Skin of body (tissue), 2 donors: ENCODE data around the gene OR8G5. TPM values are rescaled to one million over a fixed set of nuclear protein-coding genes. Genes with fewer than 3 reads are reported as not detected.

Experiments used
- DNase-seq: peaks from one replicate; lab custom pipeline; 2025; lab: John Stamatoyannopoulos, UW
- total RNA-seq: library from RNA; depleted of rRNA; stranded (reverse); fragments of >200 nt; gene quantifications from one replicate; pipeline ENCODE4 v1.2.3, GENCODE V29; 2014

Gene OR8G5
- total RNA-seq, 1 donor from 2014 or later = not detected

GRCh38 chr11:124285610-124286344, 29.6 kb downstream of the OR8G5 start:
- no peak for DNase-seq

DNA sequence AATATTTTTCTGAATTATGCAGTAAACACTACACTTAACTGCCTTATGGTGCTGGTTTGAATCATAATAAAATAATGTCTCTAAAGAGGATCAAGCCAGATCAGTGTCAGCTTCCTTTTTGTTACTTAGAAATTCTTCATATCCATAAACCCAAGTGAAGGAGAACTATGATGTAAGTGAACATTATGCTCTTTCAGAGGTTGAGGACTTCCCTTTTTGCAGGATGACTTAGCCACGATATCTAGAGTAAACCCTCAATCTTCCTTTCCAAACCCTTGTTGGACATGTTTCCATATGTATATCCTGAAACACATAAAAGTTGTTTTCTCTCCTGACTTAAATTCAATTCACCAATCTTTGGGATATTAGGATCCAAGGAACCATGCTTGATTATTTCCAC, 38.5 kb downstream of the OR8G5 start:
- DNase-seq = no peak

GRCh38 chr11:124296016-124296415, 39.8 kb downstream of the OR8G5 start:
- DNase-seq = no peak

- no peak for DNase-seq
These were observed 41.7 kb downstream of the OR8G5 start for GRCh38 chr11:124297921-124298320.

GRCh38 chr11:124301548-124301947, 45.4 kb downstream of the OR8G5 start:
- DNase-seq = no peak

- DNase-seq = no peak
These were observed 46.4 kb downstream of the OR8G5 start for GRCh38 chr11:124302347-124303125.

GRCh38 chr11:124307093-124307492, 50.9 kb downstream of the OR8G5 start:
- no peak for DNase-seq

- DNase-seq = no peak
These were observed 54.5 kb downstream of the OR8G5 start for GRCh38 chr11:124310721-124311120.

GRCh38 chr11:124311269-124311668, 55.1 kb downstream of the OR8G5 start:
- DNase-seq = no peak

- DNase-seq = no peak
These were observed 55.5 kb downstream of the OR8G5 start for GRCh38 chr11:124311670-124312069.

GRCh38 chr11:124313131-124313530, 57.0 kb downstream of the OR8G5 start:
- DNase-seq = no peak

DNA sequence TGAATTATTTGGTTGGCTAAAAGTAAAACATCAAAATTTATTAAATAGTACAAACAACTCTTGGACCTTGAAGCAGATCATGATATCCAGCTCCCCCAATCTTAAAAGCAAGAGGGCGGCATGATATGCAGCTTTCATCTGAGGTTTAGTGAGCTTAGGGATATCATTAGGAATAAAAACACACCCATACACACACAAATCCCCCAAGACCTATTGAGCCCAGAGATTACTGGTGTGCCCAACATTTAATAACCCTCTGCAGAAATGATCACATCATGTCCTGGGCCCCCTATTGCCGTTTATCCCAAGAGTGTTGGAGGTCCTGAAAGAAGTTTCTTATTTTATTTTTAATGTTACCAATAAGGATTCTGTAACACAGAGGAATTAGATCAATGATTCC, 57.7 kb downstream of the OR8G5 start, which contains the start of gene OR8D1:
OR8D1 (minus strand) TSS at position 101 of the 400 bp plus-strand sequence. CDS start 3,183 bp downstream, outside the sequence.
- DNase-seq = no peak

DNA sequence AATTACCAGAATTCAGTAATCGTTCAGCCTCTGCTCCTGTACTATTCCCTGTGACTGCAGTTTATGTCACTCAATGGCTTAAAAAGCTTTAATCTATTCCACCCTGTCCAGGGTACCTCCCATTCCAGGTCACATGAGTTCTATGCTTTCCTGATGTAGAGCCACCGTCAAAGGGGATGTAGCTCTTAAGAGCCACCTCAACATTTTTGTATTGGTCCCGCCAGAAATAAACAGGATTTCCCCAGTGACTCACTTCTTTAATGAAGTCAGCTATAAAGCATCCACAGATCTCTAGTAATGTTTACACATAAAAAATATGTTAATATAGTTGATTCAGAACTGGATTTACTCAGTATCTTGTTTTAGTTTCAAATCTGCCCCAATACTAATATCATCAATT, 58.9 kb downstream of the OR8G5 start:
- no peak for DNase-seq

Other genes starting within 250 kb of the OR8G5 start
- not detected for gene OR10G4, start 243.4 kb upstream of the OR8G5 start, total RNA-seq
- gene OR10G9, start 233.4 kb upstream of the OR8G5 start, total RNA-seq = not detected
- not detected for gene OR10G8, start 229.6 kb upstream of the OR8G5 start, total RNA-seq
- not detected for gene OR10G7, start 215.1 kb upstream of the OR8G5 start, total RNA-seq
- gene VWA5A, start 140.9 kb upstream of the OR8G5 start, total RNA-seq = 22.0 TPM
- not detected for gene OR10D3, start 73.0 kb upstream of the OR8G5 start, total RNA-seq
- gene OR8G1, start 15.3 kb upstream of the OR8G5 start, total RNA-seq = not detected
- not detected for gene OR8D1, start 57.6 kb downstream of the OR8G5 start, total RNA-seq
- gene OR8D2, start 63.8 kb downstream of the OR8G5 start, total RNA-seq = not detected
- not detected for gene OR8B2, start 128.1 kb downstream of the OR8G5 start, total RNA-seq
- not detected for gene OR8B3, start 142.6 kb downstream of the OR8G5 start, total RNA-seq
- gene OR8B4, start 168.5 kb downstream of the OR8G5 start, total RNA-seq = not detected
- not detected for gene OR8B8, start 189.3 kb downstream of the OR8G5 start, total RNA-seq